RWPE1 (cell line): ENCODE results near the gene ERGIC1.

Experiments
- CTCF ChIA-PET: fragments of 350-600 bp; sonication (Branson Sonifier 250); formaldehyde crosslinking; extraction: SDS; loops from one replicate; lab custom pipeline; 2021; lab: Yijun Ruan, JAX
- POLR2A ChIA-PET: fragments of 400-600 bp; formaldehyde crosslinking; extraction: SDS; loops from one replicate; lab custom pipeline; 2020; ENCODE audit warnings: antibody characterized with exemption; ENCODE audit not compliant: low non-redundant PET; lab: Yijun Ruan, JAX
- DNase-seq: peaks from one replicate; pipeline ENCODE4 v3.0.0; 2012; ENCODE audit warnings: low spot score
- H3K27ac ChIP-seq: fragments of 450-650 bp; 2 replicates; pipeline ENCODE4 v1.5.1; 2017
- TF ChIP-seq, protein P1 (sequence below): fragments of 450-650 bp; conservative IDR thresholded peaks from 2 replicates; pipeline ENCODE4 v1.5.1; 2017; ENCODE audit warnings: low read depth, mild to moderate bottlenecking

The ERGIC1 gene

DNA sequence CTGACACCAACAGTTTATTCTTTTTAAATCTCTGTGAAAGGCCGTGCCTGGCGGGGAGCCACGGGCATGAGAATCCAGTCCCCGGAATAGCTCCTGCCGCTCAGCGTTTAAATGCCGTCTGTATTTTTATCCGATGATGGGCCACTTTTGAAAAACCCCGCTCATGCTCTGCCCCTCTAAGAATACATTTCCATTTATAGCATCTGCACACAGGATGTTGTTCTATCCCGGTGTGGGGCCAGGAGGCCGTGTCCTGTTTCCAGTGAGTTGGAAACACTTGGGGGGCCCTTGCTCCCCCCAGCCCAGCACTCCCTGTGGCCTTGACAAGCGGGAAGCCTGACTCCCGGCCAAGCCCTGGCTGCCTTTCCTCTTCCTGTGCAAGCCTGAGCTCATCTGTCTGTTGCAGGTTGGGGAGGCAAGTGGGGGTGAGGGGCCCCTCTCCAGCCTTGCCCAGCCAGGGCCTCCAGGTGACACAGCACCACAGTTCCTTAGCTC is 39.0 kb downstream of the ERGIC1 start:
- TF ChIP-seq, protein P1, sequence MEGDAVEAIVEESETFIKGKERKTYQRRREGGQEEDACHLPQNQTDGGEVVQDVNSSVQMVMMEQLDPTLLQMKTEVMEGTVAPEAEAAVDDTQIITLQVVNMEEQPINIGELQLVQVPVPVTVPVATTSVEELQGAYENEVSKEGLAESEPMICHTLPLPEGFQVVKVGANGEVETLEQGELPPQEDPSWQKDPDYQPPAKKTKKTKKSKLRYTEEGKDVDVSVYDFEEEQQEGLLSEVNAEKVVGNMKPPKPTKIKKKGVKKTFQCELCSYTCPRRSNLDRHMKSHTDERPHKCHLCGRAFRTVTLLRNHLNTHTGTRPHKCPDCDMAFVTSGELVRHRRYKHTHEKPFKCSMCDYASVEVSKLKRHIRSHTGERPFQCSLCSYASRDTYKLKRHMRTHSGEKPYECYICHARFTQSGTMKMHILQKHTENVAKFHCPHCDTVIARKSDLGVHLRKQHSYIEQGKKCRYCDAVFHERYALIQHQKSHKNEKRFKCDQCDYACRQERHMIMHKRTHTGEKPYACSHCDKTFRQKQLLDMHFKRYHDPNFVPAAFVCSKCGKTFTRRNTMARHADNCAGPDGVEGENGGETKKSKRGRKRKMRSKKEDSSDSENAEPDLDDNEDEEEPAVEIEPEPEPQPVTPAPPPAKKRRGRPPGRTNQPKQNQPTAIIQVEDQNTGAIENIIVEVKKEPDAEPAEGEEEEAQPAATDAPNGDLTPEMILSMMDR, result no peak
- DNase-seq, result no peak
- ChIA-PET CTCF (interaction anchor here (0.5 to 1.0 kb wide), 4 partner anchors 60 to 166 kb away, joined by 3 to 5 read pairs (median 3); no protein-coding TSS in a partner anchor), POLR2A (no interaction called here)
- H3K27ac ChIP-seq, result peak overlapping the region; percentile 98

DNA sequence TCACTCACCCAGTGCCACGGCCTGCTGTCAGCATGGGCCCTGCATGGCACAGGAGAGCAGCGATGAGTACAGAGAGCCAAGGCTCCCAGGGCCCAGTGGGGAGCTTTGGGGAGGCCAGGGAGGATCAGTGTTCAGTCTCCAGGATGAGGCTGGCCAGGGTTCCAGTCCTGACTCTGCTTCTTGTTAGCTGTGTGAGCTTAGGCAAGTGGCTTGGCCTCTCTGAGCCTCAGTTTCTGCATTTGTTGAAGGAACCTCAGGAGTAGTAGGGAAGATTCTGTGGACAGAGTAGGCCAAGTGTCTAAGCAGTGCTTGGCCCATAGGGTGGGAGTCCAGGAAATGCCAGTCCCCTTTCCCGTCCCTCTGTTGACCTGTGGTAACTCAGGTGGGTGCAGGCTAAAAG is 39.5 kb downstream of the ERGIC1 start:
- CTCF ChIA-PET, result interaction anchor here (0.5 to 1.0 kb wide), 3 partner anchors 59 to 167 kb away, joined by 3 read pairs; no protein-coding TSS in a partner anchor
- TF ChIP-seq, protein P1, result no peak
- peak overlapping the region; percentile 98 for H3K27ac ChIP-seq
- DNase-seq, result no peak
- POLR2A ChIA-PET, result no interaction called here

DNA sequence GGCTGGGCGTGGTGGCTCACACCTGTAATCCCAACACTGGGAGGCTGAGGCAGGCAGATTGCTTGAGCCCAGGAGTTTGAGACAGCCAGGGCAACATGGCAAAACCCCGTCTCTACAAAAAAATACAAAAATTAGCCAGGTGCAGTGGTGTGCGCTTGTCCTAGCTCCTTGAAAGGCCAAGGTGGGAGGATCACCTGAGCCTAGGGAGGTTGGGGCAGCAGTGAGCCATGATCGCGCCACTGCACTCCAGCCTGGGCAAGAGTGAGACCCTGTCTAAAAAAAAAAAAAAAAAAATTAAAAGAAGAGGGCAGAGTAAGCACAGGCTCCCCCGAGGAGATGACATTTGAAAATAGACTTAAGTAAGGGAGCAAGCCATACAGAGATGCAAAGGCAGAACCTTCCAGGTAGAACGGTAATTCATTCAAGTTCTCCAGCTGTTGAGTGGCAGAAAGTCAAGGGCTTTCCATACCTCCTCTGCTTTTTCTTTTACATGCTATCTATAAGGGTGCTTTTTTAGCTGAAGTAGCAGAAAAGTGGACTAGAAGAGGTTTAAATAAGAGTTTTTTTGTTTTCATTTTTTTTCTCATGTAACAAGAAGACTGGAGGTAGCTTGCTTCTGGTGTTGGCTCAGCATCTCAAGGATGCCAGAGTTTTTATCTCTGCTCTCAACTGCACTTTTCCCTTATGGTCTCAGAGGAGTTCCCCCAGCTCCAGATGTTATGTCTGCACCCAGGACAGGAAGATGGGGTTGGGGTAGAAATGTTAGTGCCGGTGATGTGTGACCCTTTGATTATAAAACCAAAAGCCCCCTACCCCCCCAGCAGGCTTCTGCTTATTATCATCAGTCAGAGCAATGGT is 40.8 kb downstream of the ERGIC1 start:
- TF ChIP-seq, protein P1, result no peak
- no peak for DNase-seq
- H3K27ac ChIP-seq, result peak overlapping the region; percentile 98
- CTCF ChIA-PET, result interaction anchor here (0.5 to 1.3 kb wide), 3 partner anchors 99 to 424 kb away, joined by 3 to 4 read pairs (median 3); no protein-coding TSS in a partner anchor
- POLR2A ChIA-PET, result no interaction called here

DNA sequence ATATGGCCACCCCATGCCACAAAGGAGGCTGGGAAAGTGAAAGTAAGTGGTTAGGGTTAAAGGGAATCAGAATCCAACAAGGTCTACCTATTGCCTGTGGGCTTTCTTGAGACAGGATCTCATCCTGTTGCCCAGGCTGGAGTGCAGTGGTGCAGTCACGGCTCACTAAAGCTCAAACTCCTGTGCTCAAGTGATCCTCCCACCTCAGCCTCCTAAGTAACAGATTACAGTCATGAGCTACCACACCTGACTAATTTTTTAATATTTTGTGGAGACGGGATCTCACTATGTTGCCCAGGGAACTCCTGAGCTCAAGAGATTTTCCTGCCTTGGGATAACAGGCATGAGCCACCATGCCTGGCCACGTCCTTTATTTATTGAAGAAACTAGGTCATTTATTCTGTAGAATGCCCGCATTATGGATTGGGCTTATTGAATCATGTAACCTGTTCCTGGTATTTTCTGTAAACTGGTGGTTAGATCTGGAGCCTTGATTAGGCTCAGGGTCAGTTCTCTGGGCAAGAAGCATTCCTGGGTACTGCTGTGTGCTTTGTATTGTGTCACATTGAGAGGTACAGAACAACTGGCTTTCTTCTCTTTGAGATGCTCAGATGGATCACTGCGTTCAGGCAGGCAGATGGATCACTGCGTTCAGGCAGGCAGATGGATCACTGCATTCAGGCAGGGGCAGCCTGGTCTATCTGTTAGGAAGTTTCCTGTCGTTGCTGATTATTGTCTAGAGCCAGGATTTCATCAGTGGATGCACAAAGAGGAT is 41.6 kb downstream of the ERGIC1 start:
- H3K27ac ChIP-seq, result no peak overlapping the region
- TF ChIP-seq, protein P1, result no peak
- CTCF ChIA-PET, result interaction anchor here (0.5 to 1.3 kb wide), 3 partner anchors 76 to 425 kb away, joined by 3 to 4 read pairs (median 3); no protein-coding TSS in a partner anchor
- DNase-seq, result no peak
- POLR2A ChIA-PET, result no interaction called here

DNA sequence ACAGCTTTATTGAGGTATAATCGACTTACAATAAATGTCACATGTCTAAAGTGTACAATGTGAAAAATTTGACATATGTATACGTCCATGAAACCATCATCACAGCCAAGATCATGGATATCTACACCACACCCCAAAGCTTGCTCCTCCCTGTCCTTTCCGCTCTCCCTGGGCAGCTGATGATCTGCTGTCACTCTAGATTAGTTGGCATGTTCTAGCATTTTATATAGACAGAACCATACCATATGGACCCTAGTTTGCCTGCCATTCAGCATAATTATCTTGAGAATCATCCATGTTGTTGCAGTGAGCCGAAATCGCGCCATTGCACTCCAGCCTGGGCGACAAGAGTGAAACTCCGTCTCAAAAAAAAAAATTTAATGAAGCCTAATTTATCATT is 42.5 kb downstream of the ERGIC1 start:
- DNase-seq, result no peak
- TF ChIP-seq, protein P1, result no peak
- ChIA-PET POLR2A (no interaction called here), CTCF (interaction anchor here (1.0 kb wide), 1 partner anchor 77 kb away, joined by 3 read pairs; no protein-coding TSS in a partner anchor)
- H3K27ac ChIP-seq, result no peak overlapping the region
